NCI-H1436 (cell line): ENCODE data around the gene TMEM232.
A peak's percentile ranks its signal among the peaks of the same experiment; 100 is the strongest.
"Not testable (repeated sequence)": the region's sequence is repeated elsewhere in the genome, so short reads cannot be mapped to it uniquely, and the experiment has no call there.

Source experiments
- DNase-seq: peaks from one replicate; lab custom pipeline; 2025; lab: John Stamatoyannopoulos, UW

The TMEM232 gene

DNA sequence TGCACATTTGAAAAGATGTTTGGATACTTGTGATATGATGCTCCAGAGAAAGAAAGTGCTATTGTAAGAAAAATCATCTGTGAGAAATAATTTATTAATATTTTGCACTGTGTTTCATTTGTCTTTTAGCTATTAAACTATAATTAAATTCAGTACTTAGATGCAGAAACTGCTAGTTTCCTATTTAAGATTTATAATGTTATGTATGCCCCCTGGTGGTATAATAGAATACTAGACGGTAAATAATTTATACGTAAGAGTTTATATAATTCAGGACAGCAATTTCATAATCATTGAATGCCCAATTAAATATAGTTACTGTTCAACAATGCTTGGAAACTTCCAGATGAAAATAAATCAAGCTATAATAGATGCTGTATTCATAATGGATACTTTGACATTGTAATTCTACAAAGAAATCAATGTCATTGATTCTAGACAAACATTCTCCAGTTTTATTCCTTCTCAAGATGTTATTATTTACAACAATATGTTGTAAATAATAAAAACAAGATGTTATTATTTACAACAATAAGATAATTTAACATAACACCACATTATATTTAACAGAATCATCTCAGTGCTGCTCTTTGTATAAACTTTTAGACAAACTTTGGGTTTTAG lies 101.0 kb downstream of the TMEM232 start:
- DNase-seq, result peak; percentile 36

DNA sequence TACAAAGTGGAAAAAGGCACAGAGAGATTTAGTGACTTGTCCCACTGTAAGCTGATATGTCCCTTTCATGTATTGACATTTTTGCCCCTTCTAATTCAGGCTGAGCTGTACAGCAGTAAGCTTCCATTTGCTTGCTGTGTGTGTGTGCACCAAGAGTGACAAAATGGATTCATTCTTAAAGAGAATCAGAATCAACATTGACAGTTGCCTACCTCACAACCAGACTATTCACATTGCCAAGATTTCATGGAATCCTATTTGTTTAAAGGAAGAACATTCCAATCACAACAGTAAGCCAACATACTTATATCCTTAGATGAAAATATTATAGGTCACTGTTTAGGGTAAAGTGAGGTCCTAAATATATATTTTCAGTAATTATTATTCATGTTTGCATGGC lies 102.6 kb downstream of the TMEM232 start:
- DNase-seq, result no peak

DNA sequence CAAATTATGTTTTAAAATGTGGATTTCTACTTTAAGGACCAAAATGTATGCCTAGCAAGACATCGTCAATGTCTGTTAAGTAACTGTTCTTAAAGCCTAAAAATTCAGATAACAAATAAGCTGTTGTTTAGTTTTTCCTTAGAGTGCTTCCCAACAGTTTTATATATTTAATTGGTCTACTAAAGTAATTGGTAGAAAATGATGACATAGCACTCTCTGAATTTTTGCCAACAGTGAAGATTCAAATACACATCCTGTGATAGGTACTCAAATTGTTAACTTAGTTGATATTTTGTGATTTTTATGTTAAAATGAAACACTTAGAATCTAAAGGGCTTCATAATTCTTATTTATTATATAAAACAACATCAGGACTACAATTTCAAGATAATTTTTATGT lies 107.5 kb downstream of the TMEM232 start:
- DNase-seq, result no peak

DNA sequence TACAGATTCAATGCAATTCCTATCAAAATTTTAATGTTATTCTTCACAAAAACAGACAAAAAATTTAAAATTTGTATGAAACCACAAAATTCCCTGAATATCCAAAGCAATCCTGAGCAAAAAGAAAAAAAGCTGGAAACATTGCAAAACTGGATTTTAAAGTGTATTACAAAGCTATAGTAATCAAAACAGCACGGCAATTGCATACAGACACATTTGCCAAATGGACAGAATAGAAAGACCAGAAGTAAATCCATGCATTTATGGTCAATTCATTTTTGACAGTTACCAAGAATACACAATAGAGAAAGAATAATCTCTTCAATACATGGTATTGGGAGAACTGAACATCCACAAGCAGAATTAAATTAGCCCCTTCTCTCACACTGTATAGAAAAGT lies 110.5 kb downstream of the TMEM232 start:
- no peak for DNase-seq

DNA sequence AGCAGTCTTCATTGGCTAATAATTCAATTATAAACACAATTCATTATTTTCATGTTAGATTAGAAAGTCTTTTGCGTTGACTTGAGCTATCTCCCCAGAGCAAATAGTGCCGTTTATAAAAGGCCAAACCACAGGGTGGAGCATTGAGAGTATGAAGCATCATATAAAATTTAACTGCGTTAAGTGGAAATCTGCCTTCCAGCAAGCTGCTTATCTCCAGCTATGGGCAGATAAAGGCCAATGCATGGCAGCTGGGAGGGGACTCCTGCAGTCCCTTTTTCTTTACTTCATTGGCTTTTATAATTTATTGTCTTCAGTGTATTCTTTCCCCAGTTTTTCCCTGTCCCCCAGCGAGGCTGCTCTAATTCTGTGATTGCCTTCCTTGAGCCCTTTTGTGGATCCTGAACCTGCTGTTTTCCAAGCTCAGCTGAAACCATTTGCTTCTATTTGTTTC lies 113.7 kb downstream of the TMEM232 start:
- DNase-seq, result no peak

DNA sequence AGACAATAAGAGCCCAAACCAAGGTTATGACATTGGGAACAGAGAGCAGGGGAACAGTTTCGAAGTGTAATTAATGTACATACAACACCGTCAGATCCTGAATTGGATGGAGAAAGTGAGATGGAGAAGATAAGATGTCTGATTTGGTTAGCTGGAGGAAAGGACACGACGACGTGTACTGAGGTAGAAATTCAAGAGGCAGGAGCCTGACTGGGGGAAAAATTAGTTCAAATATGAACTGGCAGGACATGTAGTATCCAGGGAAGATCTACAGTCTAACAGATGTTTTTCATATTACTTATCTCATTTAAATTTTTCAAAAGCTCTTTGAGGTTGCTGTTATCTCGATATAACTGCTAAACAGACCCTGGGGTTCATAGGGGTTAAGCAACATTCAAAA lies 114.7 kb downstream of the TMEM232 start:
- DNase-seq, result no peak

DNA sequence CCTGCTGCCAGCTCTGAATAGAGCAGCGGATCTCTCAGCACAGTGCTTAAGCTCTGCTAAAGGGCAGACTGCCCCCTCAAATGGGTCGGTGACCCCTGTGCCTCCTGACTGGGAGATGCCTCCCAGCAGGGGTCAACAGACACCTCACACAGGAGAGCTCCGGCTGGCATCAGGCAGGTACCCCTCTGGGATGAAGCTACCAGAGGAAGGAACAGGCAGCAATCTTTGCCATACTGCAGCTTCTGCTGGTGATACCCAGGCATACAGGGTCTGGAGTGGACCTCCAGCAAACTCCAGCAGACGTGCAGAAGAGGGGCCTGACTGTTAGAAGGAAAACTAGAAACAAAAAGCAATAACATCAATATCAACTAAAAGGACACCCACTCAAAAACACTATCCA lies 131.6 kb downstream of the TMEM232 start:
- DNase-seq, result no peak

DNA sequence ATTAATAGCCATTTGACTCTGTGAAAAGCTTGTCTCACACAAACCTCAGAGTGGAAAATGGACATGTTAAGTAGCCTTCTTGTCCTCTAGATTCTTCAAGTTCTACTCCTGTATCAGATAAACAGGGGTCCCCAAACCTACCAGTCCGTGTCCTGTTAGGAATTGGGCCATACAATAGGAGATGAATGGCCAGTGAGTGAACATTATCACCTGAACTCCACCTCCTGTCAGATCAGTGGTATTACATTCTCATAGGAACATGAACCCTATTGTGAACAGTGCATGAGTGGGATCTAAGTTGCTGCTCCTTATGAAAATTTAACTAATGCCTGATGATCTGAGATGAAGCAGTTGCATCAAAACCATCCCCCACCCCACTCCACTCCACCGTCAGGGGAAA lies 136.3 kb downstream of the TMEM232 start:
- no peak for DNase-seq

DNA sequence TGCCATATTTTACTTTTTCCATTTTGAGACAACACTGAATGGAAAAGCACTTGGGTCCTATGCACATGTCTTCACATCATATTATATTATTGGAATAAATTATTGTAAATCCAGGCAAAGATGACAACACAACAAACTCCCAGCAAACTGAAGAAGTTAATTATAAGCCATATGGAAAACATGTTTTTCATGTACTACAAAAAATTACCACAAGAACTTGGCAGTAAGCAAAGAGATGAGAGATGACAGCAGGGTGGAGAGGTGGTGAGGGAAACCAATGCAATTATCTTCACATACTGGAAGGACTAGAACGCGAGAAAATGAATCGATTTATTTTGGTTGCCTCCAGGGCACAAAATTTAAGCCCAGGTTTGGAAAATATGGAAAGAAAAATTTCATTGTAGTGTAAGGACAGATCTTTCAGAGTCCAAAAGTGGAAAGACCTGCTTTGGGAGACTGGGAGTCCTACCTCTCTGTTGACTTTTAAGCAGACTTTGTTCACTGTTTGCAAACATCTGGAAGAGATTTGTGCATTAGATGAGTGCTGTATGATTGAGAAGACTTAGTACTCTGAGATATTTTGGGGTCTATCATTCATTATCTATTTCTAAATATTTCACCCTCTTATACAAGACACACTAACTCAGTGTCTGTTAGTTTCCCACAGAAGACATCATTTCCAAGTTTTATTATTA lies 138.0 kb downstream of the TMEM232 start:
- no peak for DNase-seq

DNA sequence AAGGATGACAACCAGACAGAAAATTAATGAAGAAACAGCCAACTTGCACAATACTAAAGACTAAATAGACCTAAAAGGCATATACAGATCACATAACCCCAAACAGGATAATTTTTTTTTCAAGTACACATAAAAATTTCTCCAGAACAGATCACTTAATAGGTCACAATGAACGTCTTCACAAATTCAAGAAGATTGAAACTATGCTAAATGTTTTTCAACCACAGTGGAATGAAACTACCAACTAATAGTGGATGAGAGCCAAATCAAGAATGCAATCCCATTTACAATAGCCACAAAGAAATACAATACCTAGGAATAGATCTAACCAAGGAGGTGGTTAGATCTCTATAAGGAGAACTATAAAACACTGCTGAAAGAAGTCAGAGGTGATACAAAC lies 145.8 kb downstream of the TMEM232 start:
- no peak for DNase-seq

DNA sequence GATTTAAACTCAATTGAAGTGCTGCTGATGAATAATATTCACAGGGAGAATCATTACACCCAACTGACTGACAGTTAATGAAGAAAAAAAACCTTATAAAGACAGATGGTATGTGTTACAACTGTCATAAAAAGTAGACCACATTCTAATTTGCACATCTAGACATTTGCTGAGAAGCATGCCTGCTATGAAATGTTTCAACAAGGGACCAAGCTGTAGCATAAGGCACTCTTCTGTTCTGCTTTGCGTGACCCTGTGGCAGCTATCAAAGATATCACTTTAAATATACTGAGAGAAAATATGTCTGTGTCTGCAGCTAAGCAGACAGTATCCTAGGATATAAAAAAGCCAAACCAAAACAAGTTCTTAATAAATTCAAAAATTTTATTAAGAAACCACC lies 153.7 kb downstream of the TMEM232 start:
- no peak for DNase-seq

DNA sequence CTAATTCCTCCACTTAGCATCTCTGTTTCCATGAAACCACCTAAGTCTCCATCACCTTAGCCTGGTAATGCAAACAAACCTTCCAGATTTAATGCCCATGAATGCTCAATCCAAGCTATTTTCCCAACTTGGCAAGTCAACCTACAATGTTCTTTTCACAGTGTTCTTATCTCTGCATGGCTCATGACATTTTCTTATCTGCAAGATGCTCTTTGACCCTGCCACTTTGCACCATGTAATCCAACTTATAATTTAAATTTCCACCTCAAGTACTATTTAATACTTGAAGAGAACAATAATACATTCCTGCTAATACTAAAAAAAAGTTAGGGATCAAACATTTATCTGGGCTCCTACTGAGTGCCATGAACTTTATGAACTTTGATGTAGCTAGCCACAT lies 164.3 kb downstream of the TMEM232 start:
- DNase-seq, result no peak

DNA sequence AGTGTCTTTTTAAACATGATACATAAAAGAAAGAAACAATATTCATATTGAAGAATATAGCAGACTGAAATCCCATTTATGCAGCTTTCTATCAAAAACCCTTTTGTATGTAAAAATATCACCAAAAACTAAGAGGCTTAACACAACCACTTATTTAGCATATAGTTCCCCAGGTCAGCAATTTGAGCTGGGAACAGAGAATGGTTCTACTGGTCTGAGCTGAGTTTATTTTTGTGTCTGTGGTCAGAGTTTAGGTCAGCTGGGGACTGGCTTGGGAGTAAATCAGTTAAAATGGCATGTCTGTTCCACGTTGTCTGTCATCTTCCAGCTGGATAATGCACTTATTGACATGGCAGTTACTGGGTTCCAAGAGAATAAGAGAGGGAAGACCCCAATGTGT lies 165.0 kb downstream of the TMEM232 start:
- DNase-seq, result no peak

DNA sequence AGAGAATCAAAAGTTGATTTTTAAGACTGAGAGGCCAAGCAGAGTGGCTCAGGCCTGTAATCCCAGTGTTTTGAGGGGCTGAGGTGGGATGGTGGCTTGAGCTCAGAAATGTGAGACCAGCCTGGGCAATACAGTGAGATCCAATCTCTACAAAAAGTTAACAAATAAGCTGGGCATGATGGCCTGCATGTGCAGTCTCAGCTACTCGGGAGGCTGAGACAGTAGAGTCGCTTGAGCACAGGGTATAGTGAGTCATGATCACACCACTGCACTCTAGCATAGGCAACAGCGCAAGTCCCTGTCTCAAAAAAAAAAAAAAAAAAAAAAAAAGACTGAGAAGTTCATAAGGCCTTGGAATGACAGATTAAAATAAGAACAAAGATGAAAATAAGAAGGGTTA lies 177.2 kb downstream of the TMEM232 start:
- no peak for DNase-seq

DNA sequence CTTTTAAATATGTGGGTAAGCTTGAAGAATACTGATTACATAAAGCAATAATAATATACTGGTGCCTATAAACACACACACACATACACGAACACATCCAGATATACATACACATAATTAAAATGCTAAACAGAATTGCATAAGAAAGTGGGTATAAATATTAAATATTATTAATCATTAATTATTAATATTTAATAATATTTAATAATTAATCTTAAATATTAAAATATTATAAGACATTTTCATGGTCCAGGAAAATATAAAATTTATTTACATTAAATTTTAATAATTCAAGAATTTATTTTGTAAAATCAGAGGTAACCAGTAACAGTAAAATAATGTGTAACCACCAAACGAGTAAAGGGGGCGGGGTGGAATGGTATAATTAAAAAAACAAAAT lies 178.3 kb downstream of the TMEM232 start:
- DNase-seq, result no peak

DNA sequence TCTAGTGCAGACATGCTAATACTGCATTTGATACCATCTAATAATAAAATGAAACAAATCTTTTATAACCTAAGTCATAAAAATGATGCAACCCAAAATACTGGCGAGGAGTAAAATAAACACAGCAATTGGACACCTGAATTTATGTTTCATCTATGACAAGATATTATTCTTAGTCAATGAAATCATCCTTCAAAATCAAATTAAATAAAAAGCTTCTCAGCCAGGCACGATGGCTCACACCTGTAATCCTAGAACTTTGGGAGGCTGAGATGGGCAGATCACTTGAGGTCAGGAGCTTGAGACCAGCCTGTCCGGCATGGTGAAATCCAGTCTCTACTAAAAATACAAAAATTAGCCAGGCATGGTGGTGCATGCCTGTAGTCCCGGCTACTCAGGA lies 179.0 kb downstream of the TMEM232 start:
- DNase-seq, result no peak

DNA sequence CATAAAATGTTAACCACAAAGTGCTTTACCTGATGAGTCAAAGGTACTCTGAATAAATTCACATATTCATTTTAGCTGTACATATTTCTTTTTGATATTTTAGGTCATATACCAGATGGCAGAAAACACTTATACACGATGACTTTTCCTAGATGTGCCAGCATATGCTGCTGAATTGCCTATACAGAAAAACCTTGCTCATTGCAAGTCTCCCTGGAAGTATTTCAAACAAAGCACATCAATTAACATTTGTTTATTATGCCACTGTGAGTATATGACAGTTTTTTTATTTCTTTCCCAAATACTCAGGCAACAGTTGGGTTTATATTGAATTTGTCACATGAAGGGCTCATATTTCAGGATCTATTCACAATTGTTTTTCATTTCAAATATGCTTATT lies 180.8 kb downstream of the TMEM232 start:
- DNase-seq, result no peak

DNA sequence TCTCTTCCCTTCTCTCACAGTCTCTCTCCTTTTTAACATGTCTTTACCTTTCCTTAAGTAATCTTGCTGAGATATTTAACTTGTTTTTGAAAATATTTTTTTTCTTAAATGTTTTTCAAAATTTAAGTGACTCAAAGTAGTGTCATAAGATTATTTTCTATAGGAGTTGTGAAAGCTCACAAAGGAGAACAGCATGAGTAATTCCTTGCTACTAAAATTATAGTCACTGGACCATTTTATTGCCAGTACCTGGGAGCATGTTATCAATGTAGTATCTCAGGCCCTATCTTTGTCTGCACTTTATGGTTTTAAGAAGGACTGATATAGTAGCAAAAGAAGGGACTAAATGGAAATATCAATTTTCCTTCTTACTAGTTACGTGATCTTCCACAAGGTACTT lies 181.9 kb downstream of the TMEM232 start:
- no peak for DNase-seq

DNA sequence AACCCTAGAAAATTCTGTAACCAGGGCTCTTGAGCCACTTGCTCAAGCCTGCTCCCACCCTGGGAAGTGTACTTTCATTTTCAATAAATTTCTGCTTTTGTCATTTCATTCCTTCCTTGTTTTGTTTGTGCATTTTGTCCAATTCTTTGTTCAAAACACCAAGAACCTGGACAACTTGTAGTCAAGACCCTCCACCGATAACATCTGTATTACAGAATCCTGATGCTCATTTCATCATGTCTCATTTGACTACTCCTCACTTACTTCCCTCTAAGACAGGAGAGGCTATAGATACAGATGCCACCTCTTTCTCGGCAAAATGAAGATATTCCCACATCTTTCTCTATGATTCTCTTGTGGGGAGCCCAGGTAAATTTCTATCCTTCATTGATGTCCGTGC lies 183.5 kb downstream of the TMEM232 start:
- DNase-seq, result no peak

DNA sequence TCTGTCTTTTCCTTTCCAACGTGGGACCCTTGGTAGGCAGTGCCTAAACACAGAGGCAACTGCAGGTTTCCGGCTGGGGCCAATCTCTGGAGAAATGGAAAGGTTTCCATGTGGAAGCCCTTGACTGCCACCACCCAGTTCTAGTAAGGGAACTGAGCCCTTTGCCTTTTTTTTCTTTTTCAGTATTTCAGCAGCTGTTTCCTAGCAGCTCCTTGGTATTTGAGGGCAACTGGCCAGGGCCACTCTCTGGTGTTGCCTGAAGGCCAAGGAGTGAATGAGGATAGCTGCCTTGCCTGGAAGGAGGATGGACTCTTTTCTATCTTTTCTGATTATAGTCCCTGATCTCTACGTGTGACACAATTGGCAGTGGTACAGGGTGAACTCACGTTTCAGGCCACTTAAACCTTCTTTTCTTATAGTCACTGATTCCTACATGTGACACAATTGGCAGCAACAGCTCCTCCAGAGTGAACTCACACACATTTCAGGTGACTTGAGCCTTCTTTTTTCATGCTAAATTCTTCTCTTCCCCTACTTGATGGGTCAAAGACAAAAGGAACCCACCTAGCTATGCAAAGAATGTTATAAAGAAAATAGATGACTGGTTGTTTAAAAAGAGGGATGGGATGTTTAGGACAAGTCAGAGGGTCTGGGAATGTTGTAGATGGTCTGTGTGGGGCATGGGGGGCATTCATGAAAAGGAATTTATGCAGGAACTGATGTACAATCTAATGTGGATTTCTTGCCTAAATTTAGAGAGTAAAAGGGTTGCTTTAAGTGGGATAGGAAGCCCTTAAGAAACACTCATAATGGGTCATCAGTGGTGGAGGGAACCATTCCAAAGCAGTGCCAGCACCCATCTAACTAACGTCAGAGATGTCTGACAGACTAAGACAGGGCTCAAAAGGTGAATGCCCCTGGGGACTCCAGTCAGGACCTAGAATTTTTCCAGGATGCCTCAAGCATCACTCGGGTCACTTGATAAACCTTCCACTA lies 190.1 kb downstream of the TMEM232 start:
- DNase-seq, result no peak

DNA sequence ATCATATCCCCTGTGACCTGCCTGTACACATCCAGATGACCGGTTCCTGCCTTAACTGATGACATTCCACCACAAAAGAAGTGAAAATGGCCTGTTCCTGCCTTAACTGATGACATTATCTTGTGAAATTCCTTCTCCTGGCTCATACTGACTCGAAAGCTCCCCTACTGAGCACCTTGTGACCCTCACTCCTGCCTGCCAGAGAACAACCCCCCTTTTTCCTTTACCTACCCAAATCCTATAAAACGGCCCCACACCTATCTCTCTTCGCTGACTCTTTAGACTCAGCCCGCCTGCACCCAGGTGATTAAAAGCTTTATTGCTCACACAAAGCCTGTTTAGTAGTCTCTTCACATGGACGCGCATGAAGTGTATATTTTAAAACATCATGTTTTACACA lies 191.3 kb downstream of the TMEM232 start:
- DNase-seq, result not testable (repeated sequence)

DNA sequence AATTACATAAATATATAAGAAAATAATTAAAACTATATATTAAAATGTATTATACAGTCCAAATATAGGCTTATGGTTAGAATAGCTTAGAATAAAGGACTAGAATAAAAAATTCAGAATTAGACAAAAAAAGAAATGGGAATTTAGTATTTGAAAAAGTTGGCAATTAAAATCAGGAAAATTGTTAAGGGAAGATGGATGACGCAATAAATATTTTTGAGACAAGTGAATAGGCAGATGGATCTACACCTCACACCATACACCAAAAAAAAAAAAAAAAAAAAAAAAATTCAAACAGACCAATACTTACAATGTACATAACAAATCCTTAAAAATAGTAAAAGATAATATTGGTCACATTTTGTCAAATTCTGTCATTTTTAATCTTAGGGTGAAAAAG lies 200.7 kb downstream of the TMEM232 start:
- DNase-seq, result no peak

DNA sequence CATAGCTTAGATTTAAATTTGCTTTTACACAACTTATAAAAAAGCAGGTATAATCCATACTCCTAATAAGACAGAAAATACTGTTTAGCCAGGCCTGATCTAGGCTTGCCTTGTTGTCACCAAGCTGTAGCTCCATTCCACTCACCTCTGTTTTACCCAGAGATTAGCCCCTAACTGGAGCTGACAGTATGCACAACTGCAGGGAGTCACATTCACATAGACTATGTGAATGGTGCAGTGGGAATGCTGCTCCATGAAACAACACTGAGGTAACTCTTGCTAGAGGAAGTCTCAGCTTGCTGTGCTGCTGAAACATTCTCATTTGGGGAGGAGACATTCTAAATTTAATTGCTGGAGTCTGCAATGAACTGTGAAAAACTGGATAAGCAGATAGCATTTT lies 209.1 kb downstream of the TMEM232 start:
- DNase-seq, result no peak
